NB4 (cell line): Measurements from ENCODE around the gene ASB1.

Source experiments
- CTCF ChIP-seq: IDR thresholded peaks from one replicate; pipeline ENCODE4 v1.5.1; 2012; ENCODE audit warnings: low read depth, low read length
- MAX ChIP-seq: IDR thresholded peaks from 2 replicates; pipeline ENCODE4 v1.6.1; 2011; ENCODE audit warnings: low read depth, low read length
- MYC ChIP-seq: IDR thresholded peaks from 2 replicates; pipeline ENCODE4 v1.6.1; 2011; ENCODE audit warnings: low read depth, low read length
- POLR2A ChIP-seq: IDR thresholded peaks from 2 replicates; pipeline ENCODE4 v1.6.1; 2011; ENCODE audit warnings: mild to moderate bottlenecking; ENCODE audit not compliant: insufficient read length; ENCODE audit errors: extremely low read depth

GRCh38 chr2:238476258-238476657 is 49.5 kb downstream of the ASB1 start:
- TF ChIP-seq CTCF: no peak
- TF ChIP-seq POLR2A: no peak
- no peak for TF ChIP-seq MYC
- no peak for TF ChIP-seq MAX
